Measurements from ENCODE around the gene MUCL1. TPM values are rescaled to one million over a fixed set of nuclear protein-coding genes. Genes with fewer than 3 reads are reported as not detected.

The MUCL1 gene, protein sequence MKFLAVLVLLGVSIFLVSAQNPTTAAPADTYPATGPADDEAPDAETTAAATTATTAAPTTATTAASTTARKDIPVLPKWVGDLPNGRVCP
- total RNA-seq, result not detected in 2 replicates

DNA sequence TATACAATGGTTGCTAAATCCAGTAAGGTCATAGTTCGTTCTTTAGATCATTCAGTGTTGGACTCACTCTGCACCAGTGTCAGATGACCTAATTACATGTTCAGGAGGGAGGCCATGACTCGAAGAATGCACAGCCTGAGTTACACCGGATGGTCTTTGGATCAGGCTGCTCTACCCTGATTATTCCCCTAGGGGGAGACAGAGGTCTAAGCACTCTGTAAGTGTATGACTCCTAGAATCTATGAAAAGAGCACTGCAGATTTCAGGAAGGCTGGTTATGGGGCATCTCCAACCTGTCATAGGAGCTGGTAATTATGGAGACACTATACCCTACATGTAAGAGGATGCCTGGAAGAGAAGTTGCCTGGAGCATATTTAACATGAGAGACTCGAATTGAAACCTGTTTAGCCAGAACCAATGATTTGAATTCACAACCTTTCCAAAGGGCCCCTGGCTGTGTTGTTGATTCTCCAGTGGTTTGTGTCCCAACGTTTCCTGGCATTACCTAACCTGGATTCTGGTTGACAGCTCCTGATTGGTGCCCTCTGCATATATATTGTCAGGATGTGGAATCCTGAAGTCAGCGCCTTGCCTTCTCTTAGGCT lies at the start of gene MUCL1:
MUCL1 (plus strand) TSS at position 584 of the 606 bp plus-strand sequence. CDS start 67 bp downstream, outside the sequence.

Other genes starting within 250 kb of the MUCL1 start
- not detected in 2 replicates for gene LACRT, start 219.6 kb upstream of the MUCL1 start, total RNA-seq
- gene DCD, start 206.2 kb upstream of the MUCL1 start, total RNA-seq, result not detected in 2 replicates
- gene TESPA1, start 130.2 kb downstream of the MUCL1 start, total RNA-seq, result not detected in 2 replicates
- gene NEUROD4, start 165.5 kb downstream of the MUCL1 start, total RNA-seq, result not detected in 2 replicates